8988T (cell line): ENCODE data around the gene CEACAM7.
"Not testable (repeated sequence)": the region's sequence is repeated elsewhere in the genome, so short reads cannot be mapped to it uniquely, and the experiment has no call there.

Experiments used
- DNase-seq: peaks from one replicate; pipeline ENCODE4 v3.0.0; 2011

Gene CEACAM7

DNA sequence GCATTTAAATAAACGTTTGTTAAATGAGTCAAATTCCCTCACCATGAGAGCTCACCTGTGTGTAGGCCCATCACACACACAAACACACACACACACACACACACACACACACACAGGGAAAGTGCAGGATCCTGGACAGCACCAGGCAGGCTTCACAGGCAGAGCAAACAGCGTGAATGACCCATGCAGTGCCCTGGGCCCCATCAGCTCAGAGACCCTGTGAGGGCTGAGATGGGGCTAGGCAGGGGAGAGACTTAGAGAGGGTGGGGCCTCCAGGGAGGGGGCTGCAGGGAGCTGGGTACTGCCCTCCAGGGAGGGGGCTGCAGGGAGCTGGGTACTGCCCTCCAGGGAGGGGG is 11.9 kb upstream of the CEACAM7 start:
- no peak for DNase-seq

- DNase-seq = no peak
Measured at GRCh38 chr19:41699231-41699967, 11.3 kb upstream of the CEACAM7 start.

- no peak for DNase-seq
Measured at GRCh38 chr19:41698746-41699230, 10.7 kb upstream of the CEACAM7 start.

DNA sequence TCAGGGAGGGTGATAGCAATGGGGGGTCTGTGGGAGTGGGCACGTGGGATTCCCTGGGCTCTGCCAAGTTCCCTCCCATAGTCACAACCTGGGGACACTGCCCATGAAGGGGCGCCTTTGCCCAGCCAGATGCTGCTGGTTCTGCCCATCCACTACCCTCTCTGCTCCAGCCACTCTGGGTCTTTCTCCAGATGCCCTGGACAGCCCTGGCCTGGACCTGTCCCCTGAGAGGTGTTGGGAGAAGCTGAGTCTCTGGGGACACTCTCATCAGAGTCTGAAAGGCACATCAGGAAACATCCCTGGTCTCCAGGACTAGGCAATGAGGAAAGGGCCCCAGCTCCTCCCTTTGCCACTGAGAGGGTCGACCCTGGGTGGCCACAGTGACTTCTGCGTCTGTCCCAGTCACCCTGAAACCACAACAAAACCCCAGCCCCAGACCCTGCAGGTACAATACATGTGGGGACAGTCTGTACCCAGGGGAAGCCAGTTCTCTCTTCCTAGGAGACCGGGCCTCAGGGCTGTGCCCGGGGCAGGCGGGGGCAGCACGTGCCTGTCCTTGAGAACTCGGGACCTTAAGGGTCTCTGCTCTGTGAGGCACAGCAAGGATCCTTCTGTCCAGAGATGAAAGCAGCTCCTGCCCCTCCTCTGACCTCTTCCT is 9.3 kb upstream of the CEACAM7 start:
- no peak for DNase-seq

- no peak for DNase-seq
Measured at GRCh38 chr19:41696402-41697197, 8.5 kb upstream of the CEACAM7 start.

DNA sequence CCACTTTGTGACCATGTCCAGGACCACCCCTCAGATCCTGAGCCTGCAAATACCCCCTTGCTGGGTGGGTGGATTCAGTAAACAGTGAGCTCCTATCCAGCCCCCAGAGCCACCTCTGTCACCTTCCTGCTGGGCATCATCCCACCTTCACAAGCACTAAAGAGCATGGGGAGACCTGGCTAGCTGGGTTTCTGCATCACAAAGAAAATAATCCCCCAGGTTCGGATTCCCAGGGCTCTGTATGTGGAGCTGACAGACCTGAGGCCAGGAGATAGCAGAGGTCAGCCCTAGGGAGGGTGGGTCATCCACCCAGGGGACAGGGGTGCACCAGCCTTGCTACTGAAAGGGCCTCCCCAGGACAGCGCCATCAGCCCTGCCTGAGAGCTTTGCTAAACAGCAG is 7.7 kb upstream of the CEACAM7 start:
- DNase-seq = no peak

DNA sequence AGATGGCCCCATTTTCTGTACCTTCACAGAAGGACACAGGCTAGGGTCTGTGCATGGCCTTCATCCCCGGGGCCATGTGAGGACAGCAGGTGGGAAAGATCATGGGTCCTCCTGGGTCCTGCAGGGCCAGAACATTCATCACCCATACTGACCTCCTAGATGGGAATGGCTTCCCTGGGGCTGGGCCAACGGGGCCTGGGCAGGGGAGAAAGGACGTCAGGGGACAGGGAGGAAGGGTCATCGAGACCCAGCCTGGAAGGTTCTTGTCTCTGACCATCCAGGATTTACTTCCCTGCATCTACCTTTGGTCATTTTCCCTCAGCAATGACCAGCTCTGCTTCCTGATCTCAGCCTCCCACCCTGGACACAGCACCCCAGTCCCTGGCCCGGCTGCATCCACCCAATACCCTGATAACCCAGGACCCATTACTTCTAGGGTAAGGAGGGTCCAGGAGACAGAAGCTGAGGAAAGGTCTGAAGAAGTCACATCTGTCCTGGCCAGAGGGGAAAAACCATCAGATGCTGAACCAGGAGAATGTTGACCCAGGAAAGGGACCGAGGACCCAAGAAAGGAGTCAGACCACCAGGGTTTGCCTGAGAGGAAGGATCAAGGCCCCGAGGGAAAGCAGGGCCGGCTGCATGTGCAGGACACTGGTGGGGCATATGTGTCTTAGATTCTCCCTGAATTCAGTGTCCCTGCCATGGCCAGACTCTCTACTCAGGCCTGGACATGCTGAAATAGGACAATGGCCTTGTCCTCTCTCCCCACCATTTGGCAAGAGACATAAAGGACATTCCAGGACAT is 7.0 kb upstream of the CEACAM7 start:
- no peak for DNase-seq

GRCh38 chr19:41694196-41694595 is 6.1 kb upstream of the CEACAM7 start:
- no peak for DNase-seq

DNA sequence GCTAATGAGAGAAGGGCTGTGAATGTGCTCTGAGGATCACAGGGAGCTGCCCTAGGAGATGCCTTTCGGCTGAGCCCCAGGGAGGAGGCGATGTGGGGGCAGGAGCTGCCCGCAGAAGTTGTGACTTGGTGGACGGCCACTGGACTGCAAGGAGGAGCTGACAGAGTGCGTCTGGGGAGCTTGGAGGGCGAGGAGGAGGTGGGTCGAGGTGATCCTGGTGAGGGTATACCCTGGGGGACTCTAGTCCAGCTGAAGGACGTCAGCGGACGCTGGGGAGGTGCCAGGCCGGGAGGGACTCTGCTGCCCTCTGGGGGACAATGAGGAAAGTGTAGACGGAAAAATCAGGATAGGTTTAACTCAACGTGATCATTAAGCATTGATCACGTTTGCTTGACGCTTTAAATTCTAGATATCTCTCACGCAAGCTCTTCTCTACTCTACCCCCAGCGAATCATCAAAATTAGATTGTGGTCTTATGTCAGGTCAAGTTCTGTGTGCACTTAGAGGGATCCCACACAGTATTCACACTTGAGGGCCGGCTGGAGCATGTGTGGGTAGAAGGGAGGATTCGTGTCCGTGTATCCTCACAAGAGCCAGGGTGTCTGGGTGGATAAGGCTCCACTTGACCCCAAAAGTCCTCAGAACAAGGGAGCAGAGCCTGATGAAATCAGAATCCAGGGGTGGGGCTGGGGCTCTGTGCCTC is 3.3 kb upstream of the CEACAM7 start:
- DNase-seq = no peak

DNA sequence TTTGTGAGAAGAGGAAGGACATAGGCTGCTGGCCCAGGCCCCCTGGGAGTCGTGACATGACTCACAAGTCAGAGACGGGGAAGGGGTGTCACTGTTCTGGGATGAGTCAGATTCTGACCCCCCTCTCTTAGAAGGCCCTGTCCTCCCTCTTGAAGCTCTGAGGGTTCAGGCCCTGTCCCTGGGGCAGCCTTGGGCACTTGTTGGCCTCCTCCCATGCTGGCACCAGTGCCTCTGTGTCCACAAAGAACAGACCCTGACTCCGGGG is 2.7 kb upstream of the CEACAM7 start:
- DNase-seq = no peak

GRCh38 chr19:41689993-41690800 is 2.1 kb upstream of the CEACAM7 start:
- DNase-seq = no peak

- DNase-seq = no peak
Measured at GRCh38 chr19:41688687-41689086, 617 bp upstream of the CEACAM7 start.

GRCh38 chr19:41687419-41687818 is 651 bp downstream of the CEACAM7 start:
- no peak for DNase-seq

DNA sequence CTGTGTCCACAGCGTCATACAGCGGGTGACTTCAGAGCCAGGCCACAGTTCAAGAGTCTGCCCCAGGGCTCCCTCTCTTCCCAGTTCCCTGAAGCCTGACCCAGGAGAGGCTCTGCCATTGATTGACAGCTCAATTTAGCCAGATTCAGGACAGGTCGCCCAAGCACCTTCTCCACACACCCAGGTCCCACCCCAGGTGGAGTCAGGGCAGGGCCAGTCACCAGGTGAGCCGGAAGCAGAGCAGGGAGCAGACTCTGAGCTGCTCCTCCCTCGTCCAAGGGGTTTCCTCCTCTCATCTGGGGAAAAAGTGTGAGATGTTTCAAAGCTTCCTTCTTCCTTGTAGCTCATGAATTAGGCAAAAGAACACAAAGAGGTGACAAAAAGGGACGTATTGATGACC is 5.6 kb downstream of the CEACAM7 start:
- DNase-seq = no peak

GRCh38 chr19:41671486-41671885 is 16.6 kb downstream of the CEACAM7 start:
- DNase-seq = no peak

DNA sequence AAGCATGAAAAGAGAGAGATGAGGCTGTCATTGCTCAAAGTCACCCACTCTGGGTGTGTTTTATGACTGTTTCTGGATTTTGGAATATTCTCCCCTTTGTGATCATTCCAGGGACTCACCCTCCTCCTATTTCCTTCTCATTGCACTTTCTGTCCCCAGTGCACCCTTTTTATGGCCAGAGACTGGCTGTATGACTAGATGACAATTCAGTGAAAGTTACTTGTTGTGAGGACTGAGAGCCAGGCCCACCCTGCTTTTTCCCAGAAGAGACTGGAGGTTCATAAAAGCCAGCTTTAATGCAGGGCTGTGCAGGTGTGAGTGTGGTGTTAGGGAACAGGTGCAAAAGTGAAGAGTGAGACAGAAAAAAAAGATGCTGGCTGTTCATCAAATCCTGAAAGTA is 17.3 kb downstream of the CEACAM7 start:
- DNase-seq = no peak

- no peak for DNase-seq
Measured at GRCh38 chr19:41668315-41668714, 19.8 kb downstream of the CEACAM7 start.

GRCh38 chr19:41666075-41666474 is 22.0 kb downstream of the CEACAM7 start:
- no peak for DNase-seq

DNA sequence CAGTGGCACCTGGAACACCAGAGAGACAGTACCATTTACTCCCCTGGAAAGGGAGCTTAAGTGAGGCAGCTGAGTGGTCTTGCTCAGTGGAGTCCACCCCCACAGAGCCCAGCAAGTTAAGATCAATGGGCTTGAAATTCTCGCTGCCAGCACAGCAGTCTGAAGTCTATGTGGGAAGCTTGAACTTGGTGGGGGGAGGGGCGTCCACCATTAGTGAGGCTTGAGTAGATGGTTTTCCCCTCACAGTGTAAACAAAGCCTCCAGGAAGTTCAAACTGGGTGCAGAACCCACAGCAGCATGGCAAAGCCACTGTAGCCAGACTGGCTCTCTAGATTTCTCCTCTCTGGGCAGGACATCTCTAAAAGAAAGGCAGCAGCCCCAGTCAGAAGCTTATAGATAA is 30.9 kb downstream of the CEACAM7 start:
- no peak for DNase-seq

GRCh38 chr19:41656756-41657155 is 31.3 kb downstream of the CEACAM7 start:
- DNase-seq = not testable (repeated sequence)

DNA sequence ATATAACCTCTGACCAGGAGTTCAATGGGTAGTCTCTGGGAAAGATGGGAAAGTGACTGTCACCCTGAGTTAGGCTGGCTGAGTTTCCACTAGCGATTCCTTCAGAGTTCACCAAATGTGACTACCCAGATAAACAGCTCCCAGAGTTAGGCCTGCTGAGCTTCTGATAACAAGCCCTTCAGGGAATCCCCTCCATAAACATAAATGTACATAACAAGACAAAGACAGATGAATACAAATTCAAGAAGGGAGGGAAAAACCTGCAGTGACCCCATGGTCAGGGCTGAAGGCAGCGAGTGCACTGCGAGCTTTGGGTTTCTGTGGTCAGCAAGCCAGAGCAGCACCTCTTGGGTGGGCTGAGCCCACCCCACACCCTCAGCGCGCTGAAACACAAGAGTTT is 35.8 kb downstream of the CEACAM7 start:
- no peak for DNase-seq

DNA sequence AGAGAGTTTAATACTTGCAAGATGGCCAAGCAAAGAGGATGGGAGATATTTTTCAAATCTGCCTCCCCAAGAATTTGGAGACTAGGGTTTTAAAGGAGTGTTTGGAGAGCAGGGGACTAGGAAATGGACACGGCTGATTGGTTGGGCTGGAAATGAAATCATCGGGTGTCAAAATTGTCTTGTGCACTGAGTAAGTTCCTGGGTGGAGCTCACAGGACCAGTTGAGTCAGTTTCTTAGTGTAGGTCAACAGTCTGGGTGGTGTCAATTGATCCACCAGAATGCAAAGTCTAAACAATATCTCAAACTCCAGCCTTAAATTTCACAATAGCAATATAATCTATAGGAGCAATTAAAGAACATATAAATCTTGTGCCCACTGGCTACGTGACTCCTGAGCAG is 38.2 kb downstream of the CEACAM7 start:
- DNase-seq = no peak
